K562 (cell line): ENCODE results near the gene KRTAP5-6. TPM values are rescaled to one million over a fixed set of nuclear protein-coding genes. Genes with fewer than 3 reads are reported as not detected.
"Not testable (repeated sequence)": the region's sequence is repeated elsewhere in the genome, so short reads cannot be mapped to it uniquely, and the experiment has no call there.

Experiments used
- ATAC-seq: fragments of 200-7000 bp; cut with Tn5 transposase; 3 replicates; pipeline ENCODE4 v1.9.1; 2020; ENCODE audit warnings: moderate library complexity
- BruUV-seq: library from RNA; stranded (reverse); fragments of 400-500 nt; replicated peaks from 2 replicates; lab custom pipeline; 2021; lab: Mats Ljungman, UMichigan
- CTCF ChIA-PET: fragments of 300-600 bp; formaldehyde crosslinking; extraction: SDS; loops from one replicate; lab custom pipeline; 2021; ENCODE audit warnings: low intra/inter-chr PET ratio; lab: Yijun Ruan, JAX
- POLR2A ChIA-PET: fragments of 300-600, 350-650 bp; sonication (Branson Sonifier 250); formaldehyde crosslinking; extraction: SDS; loops from one replicate; lab custom pipeline; 2021; ENCODE audit warnings: antibody characterized with exemption, inconsistent platforms; lab: Yijun Ruan, JAX
- DNase-seq, 4 experiments: peaks; one replicate each; pipeline versions ENCODE4 v3.0.0 to v3.0.0-alpha.2; 2011 to 2018; ENCODE audit warnings: low spot score in 3 of 4, mixed read lengths in 3 of 4; ENCODE audit errors: extremely low read depth in 1 of 4
- FAIRE-seq: peaks from 2 replicates; lab custom pipeline; 2011; peaks lifted over from hg19 to GRCh38; lab: Jason Lieb, UNC
- H2AFZ ChIP-seq: 2 replicates; pipeline ENCODE4 v1.6.0; 2011; ENCODE audit warnings: low read depth, low read length, control low read depth, inconsistent platforms
- H3K27ac ChIP-seq: fragments of 200-600 bp; 3 replicates; pipeline ENCODE4 v1.8.0; 2011; ENCODE audit warnings: low read depth, mild to moderate bottlenecking, control low read depth, inconsistent platforms, low read length, moderate library complexity, mixed read lengths; ENCODE audit errors: extremely low read depth
- H3K27me3 ChIP-seq, 2 experiments: fragments of 300-600 bp in 1 of 2; 2 replicates in 1 of 2; 3 replicates in 1 of 2; pipeline versions ENCODE4 v1.6.0 to v1.8.0; 2011; ENCODE audit warnings: inconsistent platforms in 2 of 2, low read length in 2 of 2, mild to moderate bottlenecking in 1 of 2, mixed read lengths in 1 of 2, moderate library complexity in 1 of 2; ENCODE audit not compliant: control insufficient read depth in 2 of 2, insufficient read depth in 2 of 2
- H3K36me3 ChIP-seq: fragments of 300-600 bp; 3 replicates; pipeline ENCODE4 v1.8.0; 2011; ENCODE audit warnings: mild to moderate bottlenecking, low read length, inconsistent platforms; ENCODE audit not compliant: control insufficient read depth, insufficient read depth
- H3K4me1 ChIP-seq, 2 experiments: fragments of 200-600 bp in 1 of 2; replicated peaks in 1 of 2; 2 replicates in 1 of 2; 3 replicates in 1 of 2; pipeline versions ENCODE4 v1.5.1 to v1.8.0; 2011; ENCODE audit warnings: inconsistent platforms in 2 of 2, low read length in 2 of 2, mild to moderate bottlenecking in 1 of 2, mixed read lengths in 1 of 2, moderate library complexity in 1 of 2; ENCODE audit not compliant: control insufficient read depth in 2 of 2, insufficient read depth in 2 of 2
- H3K4me2 ChIP-seq: 2 replicates; pipeline ENCODE4 v1.6.1; 2011; ENCODE audit warnings: low read length, control low read depth, inconsistent platforms, mixed read lengths; ENCODE audit not compliant: insufficient read depth
- H3K4me3 ChIP-seq: fragments of 200-600 bp; sonication (generic), shearing (Covaris generic); 2 replicates; pipeline ENCODE4 v1.5.1; 2016; ENCODE audit warnings: control low read depth, inconsistent platforms
- H3K79me2 ChIP-seq: fragments of 200-600 bp; 3 replicates; pipeline ENCODE4 v1.8.0; 2011; ENCODE audit warnings: low read length, inconsistent platforms; ENCODE audit not compliant: control insufficient read depth, insufficient read depth
- H3K9ac ChIP-seq, 2 experiments: 2 replicates each; pipeline versions ENCODE4 v1.6.0 to v1.6.1; 2011; ENCODE audit warnings: low read depth in 2 of 2, low read length in 2 of 2, control low read depth in 1 of 2, inconsistent platforms in 1 of 2, mild to moderate bottlenecking in 1 of 2, mixed read lengths in 1 of 2; ENCODE audit not compliant: insufficient read depth in 1 of 2
- H3K9me1 ChIP-seq: one replicate; pipeline ENCODE4 v1.6.0; 2011; ENCODE audit warnings: inconsistent platforms, mild to moderate bottlenecking, low read length, moderate library complexity; ENCODE audit not compliant: control insufficient read depth, insufficient read depth
- H3K9me3 ChIP-seq: replicated peaks from 2 replicates; pipeline ENCODE4 v1.5.1; 2011; ENCODE audit warnings: low read depth, low read length, inconsistent platforms; ENCODE audit not compliant: control insufficient read depth, insufficient read depth
- H4K20me1 ChIP-seq: replicated peaks from 2 replicates; pipeline ENCODE4 v1.6.1; 2011; ENCODE audit warnings: low read length, inconsistent platforms, mixed read lengths; ENCODE audit not compliant: control insufficient read depth, insufficient read depth
- WGBS: fragments of 100-300 bp; shearing (Covaris generic); methylation state at CpG from one replicate; pipeline ENCODE4 v1.1.6; 2016; ENCODE audit warnings: low coverage, mixed read lengths; ENCODE audit not compliant: insufficient coverage; ENCODE audit errors: missing lambda C conversion rate; 5-methylcytosine and 5-hydroxymethylcytosine counted together
- in situ Hi-C: fragments of 300-500 bp; cut with MboI; formaldehyde crosslinking; loops from 4 replicates; pipeline ENCODE4 v1.15.0; 2018; ENCODE audit warnings: inconsistent platforms, mixed read lengths
- intact Hi-C: fragments of 100-400 bp; cut with micrococcal nuclease; formaldehyde crosslinking; loops from 2 replicates; pipeline ENCODE4 v1.14.2; 2022
- polyA plus RNA-seq, 8 experiments: library from polyadenylated mRNA; depleted of rRNA in 4 of 8; stranded (reverse) in 5 of 8; unstranded in 3 of 8; fragments of >200 nt; fragmentation: Nextera tagmentation in 2 of 8; fragmentation: Illumina TruSeq in 1 of 8; extraction: Ambion mirVana in 2 of 8; extraction: Trizol in 1 of 8; gene quantifications; 2 replicates each; pipeline versions ENCODE4 v1.2.1 to v1.2.3, GENCODE V29; 2011 to 2014; ENCODE audit warnings: inconsistent platforms in 1 of 8, missing spikeins in 1 of 8
- total RNA-seq, 7 experiments: library from RNA; depleted of rRNA in 6 of 7; stranded (reverse); fragments of >200 nt in 6 of 7; fragmentation: Illumina TruSeq in 2 of 7; extraction: Trizol in 2 of 7; gene quantifications; 2 replicates each; pipeline versions ENCODE4 v1.2.1 to v1.2.3, GENCODE V29; 2011 to 2021; ENCODE audit warnings: low replicate concordance in 1 of 7

The KRTAP5-6 gene
- total and polyA plus RNA-seq, 9 of the 15 experiments (the other 6 are each of a cell fraction or from before 2014, with no cell fraction given), result not detected

DNA sequence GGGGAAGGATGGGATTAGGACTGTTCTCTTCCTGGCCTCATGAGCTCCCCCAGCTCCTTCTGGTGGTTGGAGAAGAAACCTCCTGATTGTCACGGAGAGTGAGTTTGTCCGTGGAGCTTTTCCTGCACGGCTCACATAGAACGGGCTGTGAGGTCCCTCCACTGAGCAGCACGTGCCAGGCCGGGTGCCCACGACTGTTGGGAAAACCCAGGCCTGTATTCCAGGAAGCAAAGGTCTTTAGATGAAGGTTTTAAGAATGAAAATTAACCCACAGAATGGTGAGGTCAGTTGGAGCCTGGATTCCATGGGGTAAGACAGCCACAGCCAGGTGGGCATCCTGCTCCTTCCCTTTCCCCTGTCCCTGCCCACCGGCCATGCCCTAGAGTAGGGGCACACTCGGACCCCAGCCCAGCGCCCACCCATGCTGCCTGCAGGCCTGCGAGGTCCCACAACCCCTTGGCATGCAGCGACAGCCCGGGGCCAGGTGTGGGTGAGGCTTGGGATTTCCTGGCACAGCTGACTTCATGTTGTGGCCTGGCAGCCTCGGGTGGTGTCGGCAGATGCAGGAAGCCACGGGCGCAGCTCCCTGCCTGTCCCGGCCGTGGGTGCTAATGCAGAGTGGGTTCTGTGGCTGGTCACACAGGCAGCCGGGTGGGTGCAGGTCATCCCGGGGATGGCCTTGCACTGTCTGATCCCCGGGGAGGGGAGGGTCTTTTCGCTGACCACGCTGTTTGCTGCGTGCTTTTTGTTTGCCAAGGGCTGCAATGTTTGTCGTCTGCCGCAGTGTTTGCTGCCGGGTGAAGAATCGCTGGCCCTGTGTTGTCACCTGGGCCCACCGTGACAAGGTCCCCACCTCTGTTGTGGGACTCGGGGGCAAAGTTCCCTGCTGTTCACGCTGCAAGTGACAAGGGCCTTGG lies 7.5 kb upstream of the KRTAP5-6 start:
- H3K9me3 ChIP-seq, DNase-seq, H3K4me2 ChIP-seq, H4K20me1 ChIP-seq, CTCF ChIA-PET, H3K4me3 ChIP-seq, H2AFZ ChIP-seq, H3K9ac ChIP-seq, H3K36me3 ChIP-seq, H3K27ac ChIP-seq, POLR2A ChIA-PET, BruUV-seq, H3K79me2 ChIP-seq, FAIRE-seq, H3K9me1 ChIP-seq, ATAC-seq: not testable (repeated sequence)
- intact Hi-C loops (loop anchor here (5.0 kb wide), 2 partner anchors 37 to 188 kb away; no protein-coding TSS in a partner anchor), in situ Hi-C loops (loop anchor here (5.0 to 25.0 kb wide), 3 partner anchors 32 to 465 kb away; no protein-coding TSS in a partner anchor)
- peaks cover 0 to 16% of the 10 kb centered on the region in 2 experiments; a peak in 2 of 5 replicates for H3K4me1 ChIP-seq
- H3K27me3 ChIP-seq, result peaks cover 7 to 48% of the 10 kb centered on the region in 2 experiments; a peak in 3 of 5 replicates
- WGBS, result 2% methylated on average over 24 of the region's 32 CpGs
